K562 (cell line): Measurements from ENCODE around the gene PDE6G. TPM values are rescaled to one million over a fixed set of nuclear protein-coding genes. Genes with fewer than 3 reads are reported as not detected.
A peak's percentile ranks its signal among the peaks of the same experiment; 100 is the strongest.

Source experiments
- ASH1L ChIP-seq: fragments of 450-650 bp; IDR thresholded peaks from 2 replicates; pipeline ENCODE4 v1.6.1; 2018; ENCODE audit warnings: borderline replicate concordance, mild to moderate bottlenecking, low read depth; ENCODE audit not compliant: partially characterized antibody
- ATF2 ChIP-seq: sonication (generic); formaldehyde crosslinking; IDR thresholded peaks from 2 replicates; pipeline ENCODE4 v1.8.1; 2022; ENCODE audit warnings: missing genetic modification reagents
- CBX1 ChIP-seq: sonication (generic); IDR thresholded peaks from 2 replicates; pipeline ENCODE4 v1.6.1; 2016; ENCODE audit warnings: antibody characterized with exemption, low read depth, mild to moderate bottlenecking
- CHD4 ChIP-seq: fragments of 200-600 bp; sonication (generic); IDR thresholded peaks from 3 replicates; pipeline ENCODE4 v1.6.1; 2012; ENCODE audit warnings: low read depth, mild to moderate bottlenecking, mixed read lengths, low read length, inconsistent platforms; ENCODE audit not compliant: insufficient read depth, insufficient replicate concordance, poor library complexity, severe bottlenecking
- CSDE1 ChIP-seq, 2 experiments: fragments of 450-650 bp; IDR thresholded peaks; 2 replicates each; pipeline ENCODE4 v1.6.1; 2016; ENCODE audit warnings: mild to moderate bottlenecking in 1 of 2
- CXXC5 ChIP-seq: fragments of 250-450 bp; sonication (Bioruptor Pico); IDR thresholded peaks from 2 replicates; pipeline ENCODE4 v1.8.0; 2022; ENCODE audit warnings: inconsistent platforms, mild to moderate bottlenecking, moderate library complexity
- ETV1 ChIP-seq: fragments of 450-650 bp; conservative IDR thresholded peaks from 2 replicates; pipeline ENCODE4 v1.6.1; 2016; ENCODE audit warnings: missing genetic modification characterization, control low read depth, low read depth, missing compliant biosample characterization
- FOXP1 ChIP-seq: sonication (generic); formaldehyde crosslinking; IDR thresholded peaks from 2 replicates; pipeline ENCODE4 v1.8.0; 2022; ENCODE audit warnings: mild to moderate bottlenecking, missing genetic modification reagents
- GABPA ChIP-seq: fragments of 200-800 bp; sonication (Bioruptor generic); conservative IDR thresholded peaks from 2 replicates; pipeline ENCODE4 v1.6.1; 2016; ENCODE audit warnings: low read depth, missing genetic modification characterization, missing compliant biosample characterization
- NR2C1 ChIP-seq, 2 experiments: fragments of 450-650 bp; IDR thresholded peaks; 2 replicates each; pipeline ENCODE4 v1.6.1; 2017; ENCODE audit warnings: mild to moderate bottlenecking in 2 of 2, antibody characterized with exemption in 1 of 2, inconsistent platforms in 1 of 2, missing compliant biosample characterization in 1 of 2, missing genetic modification characterization in 1 of 2
- NR2C2 ChIP-seq, 2 experiments: fragments of 200-800 bp in 1 of 2; sonication (Bioruptor generic) in 1 of 2; sonication (generic) in 1 of 2; formaldehyde crosslinking in 1 of 2; IDR thresholded peaks; 2 replicates each; pipeline versions ENCODE4 v1.6.1 to v1.8.0; 2016 to 2022; ENCODE audit warnings: mild to moderate bottlenecking in 1 of 2, missing compliant biosample characterization in 1 of 2, missing genetic modification characterization in 1 of 2, missing genetic modification reagents in 1 of 2
- PHTF2 ChIP-seq: fragments of 250-450 bp; sonication (Bioruptor Pico); IDR thresholded peaks from 2 replicates; pipeline ENCODE4 v1.5.0; 2021; ENCODE audit warnings: mild to moderate bottlenecking
- RBM22 ChIP-seq: fragments of 200-400 bp; formaldehyde crosslinking; IDR thresholded peaks from 2 replicates; pipeline ENCODE4 v1.6.1; 2018; ENCODE audit warnings: low read length, low read depth; ENCODE audit not compliant: poor library complexity, severe bottlenecking
- SMAD1 ChIP-seq: fragments of 150-350 bp; IDR thresholded peaks from 2 replicates; pipeline ENCODE4 v1.6.1; 2014; ENCODE audit warnings: low read length, low read depth; ENCODE audit not compliant: partially characterized antibody
- YY1 ChIP-seq, 3 experiments: IDR thresholded peaks; 2 replicates each; pipeline ENCODE4 v1.6.1; 2011; ENCODE audit warnings: low read length in 2 of 3, mild to moderate bottlenecking in 2 of 3, moderate library complexity in 2 of 3, borderline replicate concordance in 1 of 3, control low read depth in 1 of 3, low read depth in 1 of 3; ENCODE audit not compliant: insufficient read depth in 3 of 3, insufficient replicate concordance in 2 of 3, control insufficient read depth in 1 of 3, insufficient read length in 1 of 3; ENCODE audit errors: extremely low read depth in 1 of 3
- ZBTB11 ChIP-seq, 3 experiments: fragments of 200-800 bp in 1 of 3; fragments of 250-450 bp in 1 of 3; fragments of 450-650 bp in 1 of 3; sonication (Bioruptor Pico) in 1 of 3; sonication (Bioruptor generic) in 1 of 3; formaldehyde crosslinking in 1 of 3; IDR thresholded peaks; 2 replicates each; pipeline versions ENCODE4 v1.6.1 to v1.8.0; 2016 to 2022; ENCODE audit warnings: mild to moderate bottlenecking in 2 of 3, missing genetic modification characterization in 2 of 3, missing compliant biosample characterization in 1 of 3, moderate library complexity in 1 of 3
- ZNF3 ChIP-seq: fragments of 250-450 bp; sonication (Bioruptor Pico); IDR thresholded peaks from 2 replicates; pipeline ENCODE4 v1.5.0; 2021; ENCODE audit warnings: mild to moderate bottlenecking, moderate library complexity
- ZNF583 ChIP-seq: fragments of 250-450 bp; sonication (Bioruptor Pico); IDR thresholded peaks from 2 replicates; pipeline ENCODE4 v1.4.0; 2020
- ZNF699 ChIP-seq: fragments of 250-450 bp; sonication (Bioruptor Pico); IDR thresholded peaks from 2 replicates; pipeline ENCODE4 v1.8.0; 2021; ENCODE audit warnings: mild to moderate bottlenecking, moderate library complexity; ENCODE audit not compliant: insufficient replicate concordance
- ZNF780A ChIP-seq: fragments of 250-450 bp; sonication (Bioruptor Pico); IDR thresholded peaks from 2 replicates; pipeline ENCODE4 v1.5.0; 2021; ENCODE audit warnings: mild to moderate bottlenecking
- polyA plus RNA-seq, 8 experiments: library from polyadenylated mRNA; depleted of rRNA in 4 of 8; stranded (reverse) in 5 of 8; unstranded in 3 of 8; fragments of >200 nt; fragmentation: Nextera tagmentation in 2 of 8; fragmentation: Illumina TruSeq in 1 of 8; extraction: Ambion mirVana in 2 of 8; extraction: Trizol in 1 of 8; gene quantifications; 2 replicates each; pipeline versions ENCODE4 v1.2.1 to v1.2.3, GENCODE V29; 2011 to 2014; ENCODE audit warnings: inconsistent platforms in 1 of 8, missing spikeins in 1 of 8
- total RNA-seq, 7 experiments: library from RNA; depleted of rRNA in 6 of 7; stranded (reverse); fragments of >200 nt in 6 of 7; fragmentation: Illumina TruSeq in 2 of 7; extraction: Trizol in 2 of 7; gene quantifications; 2 replicates each; pipeline versions ENCODE4 v1.2.1 to v1.2.3, GENCODE V29; 2011 to 2021; ENCODE audit warnings: low replicate concordance in 1 of 7

Gene PDE6G
- total and polyA plus RNA-seq, 9 of the 15 experiments (the other 6 are each of a cell fraction or from before 2014, with no cell fraction given) = 0.14 to 0.59 TPM; not detected in 7

GRCh38 chr17:81666342-81667191, 10.2 kb upstream of the PDE6G start, which contains the start of the genes CCDC137 and OXLD1 (continued):
- TF ChIP-seq ZNF3 (CRISPR knock-in tag) (no peak), CHD4 (no peak), ETV1 (peak; percentile 55; the same call in 1 of the 2 replicates), RBM22 (no peak), ZNF780A (no peak), CBX1 (peak; percentile 68; the same call in 1 of the 2 replicates), FOXP1 (CRISPR knock-in tag) (0 out of 2 replicates have a peak, but pooled peaks have one; percentile 31), CSDE1 (IDR thresholded peaks at IDR 0.05) (no peak), ZNF583 (CRISPR knock-in tag) (no peak; the same call in 1 of the 2 replicates), ATF2 (no peak), CXXC5 (peak; percentile 71), PHTF2 (CRISPR knock-in tag) (no peak), SMAD1 (peak; percentile 49), NR2C2 (CRISPR knock-in tag; IDR thresholded peaks at IDR 0.05) (no peak), NR2C2 (tag; IDR thresholded peaks at IDR 0.05) (peak; percentile 92), ZBTB11 (CRISPR knock-in tag; IDR thresholded peaks at IDR 0.05) (peak in 1 of 3 experiments; percentile 90; a peak in 3 of 6 replicates), ASH1L (peak; percentile 88), GABPA (tag) (peak; percentile 99), YY1 (IDR thresholded peaks at IDR 0.05; ENCODE audit: borderline replicate concordance in 1 of 3, control insufficient read depth in 1 of 3, extremely low read depth in 1 of 3, insufficient read depth in 3 of 3, insufficient read length in 1 of 3, insufficient replicate concordance in 2 of 3, low read depth in 1 of 3, low read length in 2 of 3) (peak; percentile 64 to 92 (median 85)), ZNF699 (no peak), NR2C1 (IDR thresholded peaks at IDR 0.05) (peak; percentile 62), NR2C1 (tag; IDR thresholded peaks at IDR 0.05) (peak; percentile 66)
